ENCODE measurements around the gene PACSIN2. TPM values are rescaled to one million over a fixed set of nuclear protein-coding genes. Genes with fewer than 3 reads are reported as not detected.

Gene PACSIN2
- total RNA-seq, 1 donor from 2014 or later = 41.5 TPM

GRCh38 chr22:42901790-42902508, 113.0 kb downstream of the PACSIN2 start:
- no peak for DNase-seq (ENCODE audit: low spot score)
- intact Hi-C loops (cut with DNase I) = loop anchor here (5.0 to 10.0 kb wide), 2 partner anchors 35 to 123 kb away; no protein-coding TSS in a partner anchor

- intact Hi-C loops (cut with DNase I) = no loop called here
- DNase-seq (ENCODE audit: low spot score) = no peak
These were observed 117.0 kb downstream of the PACSIN2 start for GRCh38 chr22:42897960-42898359.

- intact Hi-C loops (cut with DNase I) = no loop called here
- DNase-seq (ENCODE audit: low spot score) = no peak
These were observed 119.4 kb downstream of the PACSIN2 start for GRCh38 chr22:42895541-42895981.

- intact Hi-C loops (cut with DNase I) = no loop called here
- no peak for DNase-seq (ENCODE audit: low spot score)
These were observed 119.9 kb downstream of the PACSIN2 start for GRCh38 chr22:42895087-42895486.

GRCh38 chr22:42893371-42894150, 121.4 kb downstream of the PACSIN2 start:
- no peak for DNase-seq (ENCODE audit: low spot score)
- intact Hi-C loops (cut with DNase I) = no loop called here

GRCh38 chr22:42892571-42893316, 122.2 kb downstream of the PACSIN2 start:
- intact Hi-C loops (cut with DNase I) = no loop called here
- DNase-seq (ENCODE audit: low spot score) = peak; percentile 92

- no peak for DNase-seq (ENCODE audit: low spot score)
- intact Hi-C loops (cut with DNase I) = no loop called here
These were observed 122.8 kb downstream of the PACSIN2 start for GRCh38 chr22:42892156-42892555.

- no peak for DNase-seq (ENCODE audit: low spot score)
- intact Hi-C loops (cut with DNase I) = no loop called here
These were observed 123.3 kb downstream of the PACSIN2 start for GRCh38 chr22:42891696-42892095.

GRCh38 chr22:42891008-42891407, 123.9 kb downstream of the PACSIN2 start:
- intact Hi-C loops (cut with DNase I) = no loop called here
- no peak for DNase-seq (ENCODE audit: low spot score)

GRCh38 chr22:42889304-42889703, 125.6 kb downstream of the PACSIN2 start:
- intact Hi-C loops (cut with DNase I) = no loop called here
- DNase-seq (ENCODE audit: low spot score) = no peak

GRCh38 chr22:42887523-42888507, 127.1 kb downstream of the PACSIN2 start:
- intact Hi-C loops (cut with DNase I) = no loop called here

GRCh38 chr22:42887120-42887519, 127.8 kb downstream of the PACSIN2 start:
- intact Hi-C loops (cut with DNase I) = no loop called here
- DNase-seq (ENCODE audit: low spot score) = no peak

More at GRCh38 chr22:42887523-42888507, 127.1 kb downstream of the PACSIN2 start:
- no peak for DNase-seq (ENCODE audit: low spot score)

GRCh38 chr22:42885446-42885845, 129.5 kb downstream of the PACSIN2 start:
- intact Hi-C loops (cut with DNase I) = no loop called here
- DNase-seq (ENCODE audit: low spot score) = no peak

- intact Hi-C loops (cut with DNase I) = no loop called here
- no peak for DNase-seq (ENCODE audit: low spot score)
These were observed 130.2 kb downstream of the PACSIN2 start for GRCh38 chr22:42884616-42885375.

GRCh38 chr22:42883970-42884369, 131.0 kb downstream of the PACSIN2 start:
- DNase-seq (ENCODE audit: low spot score) = no peak
- intact Hi-C loops (cut with DNase I) = no loop called here

GRCh38 chr22:42883121-42883520, 131.8 kb downstream of the PACSIN2 start:
- no peak for DNase-seq (ENCODE audit: low spot score)
- intact Hi-C loops (cut with DNase I) = no loop called here

GRCh38 chr22:42881982-42882656, 132.8 kb downstream of the PACSIN2 start:
- DNase-seq (ENCODE audit: low spot score) = no peak

GRCh38 chr22:42881298-42881697, 133.7 kb downstream of the PACSIN2 start:
- intact Hi-C loops (cut with DNase I) = no loop called here

More at GRCh38 chr22:42881982-42882656, 132.8 kb downstream of the PACSIN2 start:
- intact Hi-C loops (cut with DNase I) = no loop called here

More at GRCh38 chr22:42881298-42881697, 133.7 kb downstream of the PACSIN2 start:
- DNase-seq (ENCODE audit: low spot score) = no peak

Data from cardiac septum (tissue), 1 donor.